Mucosa of rectum (tissue), 2 donors: ENCODE measurements around the gene STRADA.
"Not testable (repeated sequence)": the region's sequence is repeated elsewhere in the genome, so short reads cannot be mapped to it uniquely, and the experiment has no call there.

ENCODE experiments used
- H3K27ac ChIP-seq, 2 donors: one replicate each; pipeline ENCODE4 v1.7.0; 2013; ENCODE audit warnings: inconsistent platforms in 2 of 2, low read depth in 2 of 2, low read length in 2 of 2
- H3K27me3 ChIP-seq, 2 donors: one replicate each; pipeline ENCODE4 v1.7.0; 2013; ENCODE audit warnings: low read length in 2 of 2; ENCODE audit not compliant: control insufficient read depth in 2 of 2, insufficient read depth in 2 of 2
- H3K36me3 ChIP-seq, 2 donors: one replicate each; pipeline ENCODE4 v1.7.0; 2013; ENCODE audit warnings: low read length in 2 of 2; ENCODE audit not compliant: control insufficient read depth in 2 of 2, insufficient read depth in 2 of 2
- H3K4me1 ChIP-seq, 2 donors: one replicate each; pipeline ENCODE4 v1.7.0; 2013; ENCODE audit warnings: low read length in 2 of 2, mild to moderate bottlenecking in 1 of 2; ENCODE audit not compliant: control insufficient read depth in 2 of 2, insufficient read depth in 2 of 2
- H3K4me3 ChIP-seq, 2 donors: one replicate each; pipeline ENCODE4 v1.7.0; 2013; ENCODE audit warnings: low read length in 2 of 2
- H3K9ac ChIP-seq, 2 donors: one replicate each; pipeline ENCODE4 v1.7.0; 2013; ENCODE audit warnings: low read length in 2 of 2, low read depth in 1 of 2, mild to moderate bottlenecking in 1 of 2
- H3K9me3 ChIP-seq, 2 donors: one replicate each; pipeline ENCODE4 v1.7.0; 2013; ENCODE audit warnings: low read length in 2 of 2; ENCODE audit not compliant: control insufficient read depth in 2 of 2
- donor health status: healthy.
- donor health status: Normal muscosa, but diverticular disease.

Gene STRADA

DNA sequence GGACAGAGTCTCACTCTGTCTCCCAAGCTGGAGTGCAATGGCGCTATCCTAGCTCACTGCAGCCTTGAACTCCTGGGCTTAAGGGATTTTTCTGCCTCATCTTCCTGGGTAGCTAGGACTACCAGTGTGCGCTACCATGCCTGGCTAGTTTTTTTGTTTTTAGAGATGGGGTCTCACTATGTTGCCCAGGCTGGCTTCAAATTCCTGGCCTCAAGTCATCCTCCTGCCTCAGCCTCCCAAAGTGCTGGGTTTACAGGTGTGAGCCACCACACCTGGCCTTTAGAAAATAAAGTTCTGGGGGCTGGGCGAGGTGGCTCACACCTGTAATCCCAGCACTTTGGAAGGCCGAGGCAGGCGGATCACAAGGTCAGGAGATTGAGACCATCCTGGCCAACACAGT lies 21.4 kb downstream of the STRADA start:
- not testable (repeated sequence) for H3K27me3 ChIP-seq, H3K27ac ChIP-seq, H3K36me3 ChIP-seq, H3K9ac ChIP-seq, H3K9me3 ChIP-seq, H3K4me3 ChIP-seq, H3K4me1 ChIP-seq

DNA sequence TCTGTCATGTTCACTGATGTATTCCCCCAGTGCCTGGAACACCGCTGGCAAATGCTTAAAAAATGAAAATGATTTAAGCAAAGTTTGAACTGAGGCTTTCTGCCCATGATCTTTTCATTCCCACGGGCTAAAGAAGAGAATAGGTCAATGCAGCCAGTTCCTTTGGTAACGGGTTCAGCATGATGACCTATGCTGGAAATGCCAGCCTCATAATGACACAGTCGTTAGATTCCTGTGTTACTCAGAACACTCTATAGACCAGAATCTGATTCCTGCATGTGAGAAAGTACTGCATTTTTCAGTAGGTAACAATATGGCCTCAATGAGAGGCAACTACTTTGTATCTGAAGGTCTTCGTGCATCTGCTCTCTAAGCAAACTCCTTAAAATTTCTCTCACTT lies 22.6 kb downstream of the STRADA start:
- no peak overlapping the region for H3K27ac ChIP-seq
- no peaks in the 10 kb centered on the region for H3K27me3 ChIP-seq
- H3K4me1 ChIP-seq = no peaks in the 10 kb centered on the region
- no peak overlapping the region for H3K9ac ChIP-seq
- no peak overlapping the region for H3K4me3 ChIP-seq
- H3K9me3 ChIP-seq = no peaks in the 10 kb centered on the region
- H3K36me3 ChIP-seq = peaks cover 4 to 10% of the 10 kb centered on the region in 2 donors

DNA sequence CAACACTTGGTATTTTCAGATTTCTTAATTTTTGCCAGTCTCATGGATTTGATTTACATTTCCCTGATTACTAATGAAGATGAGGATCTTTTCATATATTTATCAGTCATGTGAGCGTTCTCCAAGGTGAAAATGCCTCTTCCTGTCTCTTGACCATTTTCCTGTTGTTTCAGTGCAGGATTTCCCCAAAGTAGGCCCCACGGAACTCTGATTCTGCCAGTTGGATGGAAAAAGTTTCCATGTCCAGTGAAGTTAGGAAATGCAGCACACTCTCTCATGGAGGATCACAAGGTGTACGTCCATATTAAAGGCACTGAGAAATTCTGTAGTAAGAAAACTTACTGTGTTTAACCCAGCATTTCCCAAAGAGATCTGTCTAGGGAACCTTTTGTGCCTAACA lies 25.2 kb downstream of the STRADA start:
- H3K9me3 ChIP-seq = no peaks in the 10 kb centered on the region
- no peak overlapping the region for H3K9ac ChIP-seq
- H3K4me3 ChIP-seq = no peak overlapping the region
- H3K27ac ChIP-seq = no peak overlapping the region
- H3K4me1 ChIP-seq = no peaks in the 10 kb centered on the region
- no peaks in the 10 kb centered on the region for H3K27me3 ChIP-seq
- H3K36me3 ChIP-seq = peaks cover 4 to 19% of the 10 kb centered on the region in 2 donors

DNA sequence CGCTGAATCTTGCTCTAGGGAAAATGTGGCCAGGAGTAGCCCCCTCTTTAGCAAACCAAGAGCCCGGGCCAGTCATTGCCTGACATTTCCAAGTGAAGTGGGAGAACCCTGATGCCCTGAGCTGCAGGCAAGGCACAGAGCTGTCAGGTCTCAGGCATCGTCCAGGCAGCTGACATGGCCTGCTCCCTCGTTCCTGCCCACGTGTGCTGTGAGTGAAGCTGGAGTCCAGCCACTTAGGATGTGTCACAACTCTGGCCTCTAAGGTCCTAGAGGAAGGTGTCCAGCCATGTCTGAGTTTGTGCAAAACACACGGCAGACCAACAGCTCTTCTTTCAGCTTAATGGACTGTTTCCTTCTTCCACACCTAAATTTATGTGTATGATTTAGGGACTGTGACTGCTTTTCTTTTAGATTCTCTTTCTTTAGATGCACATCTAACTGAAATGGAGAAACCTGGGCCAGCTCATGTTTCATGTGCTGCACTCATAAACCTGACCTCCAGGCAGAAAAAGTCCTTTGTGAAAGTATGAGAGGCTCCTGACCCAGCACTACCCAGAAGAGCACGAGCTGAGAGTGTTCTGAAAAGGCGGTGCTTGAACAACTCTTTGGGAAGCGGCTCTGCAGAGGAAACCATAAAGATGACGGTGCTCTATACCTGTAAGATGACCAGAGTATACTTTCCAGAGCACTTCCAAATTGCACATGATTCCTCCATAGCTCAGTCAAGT lies 26.9 kb downstream of the STRADA start:
- Histone ChIP-seq H3K27ac (no peak overlapping the region), H3K4me1 (no peaks in the 10 kb centered on the region), H3K4me3 (no peak overlapping the region), H3K27me3 (no peaks in the 10 kb centered on the region), H3K9me3 (no peaks in the 10 kb centered on the region), H3K9ac (no peak overlapping the region), H3K36me3 (peaks cover 12 to 28% of the 10 kb centered on the region in 2 donors)

DNA sequence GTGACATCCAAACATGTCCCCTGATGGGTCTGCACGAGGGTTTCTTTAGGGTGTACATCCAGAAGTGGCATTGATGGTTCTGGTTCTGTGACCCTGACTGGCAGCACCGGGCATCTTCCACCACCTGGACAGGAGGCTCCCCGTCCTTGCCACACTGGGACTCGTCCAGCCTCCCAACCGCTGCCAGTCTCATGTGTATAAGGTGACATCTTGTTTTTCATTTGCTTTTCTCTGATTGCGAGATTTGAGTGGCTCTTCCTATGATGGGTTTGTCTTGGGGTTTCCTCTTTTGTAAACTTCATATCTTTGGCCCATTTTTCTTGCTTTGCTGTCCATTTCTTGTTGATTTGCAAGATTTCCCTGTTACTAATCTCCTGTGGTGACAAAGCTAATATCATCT lies 32.5 kb downstream of the STRADA start:
- H3K9me3 ChIP-seq = no peaks in the 10 kb centered on the region
- no peak overlapping the region for H3K27ac ChIP-seq
- H3K36me3 ChIP-seq = peaks cover 17 to 43% of the 10 kb centered on the region in 2 donors

GRCh38 chr17:63707151-63707550 lies 34.4 kb downstream of the STRADA start:
- no peaks in the 10 kb centered on the region for H3K9me3 ChIP-seq

More for the DNA sequence above, 32.5 kb downstream of the STRADA start:
- H3K9ac ChIP-seq = no peak overlapping the region
- no peaks in the 10 kb centered on the region for H3K4me1 ChIP-seq
- no peak overlapping the region for H3K4me3 ChIP-seq
- H3K27me3 ChIP-seq = no peaks in the 10 kb centered on the region

GRCh38 chr17:63706336-63707082 lies 35.1 kb downstream of the STRADA start:
- Histone ChIP-seq H3K9me3 (no peaks in the 10 kb centered on the region), H3K9ac (no peak overlapping the region), H3K27ac (no peak overlapping the region), H3K4me3 (no peak overlapping the region), H3K36me3 (peaks cover 23 to 35% of the 10 kb centered on the region in 2 donors), H3K27me3 (no peaks in the 10 kb centered on the region), H3K4me1 (no peaks in the 10 kb centered on the region)

More at GRCh38 chr17:63707151-63707550, 34.4 kb downstream of the STRADA start:
- H3K27me3 ChIP-seq = no peaks in the 10 kb centered on the region
- peaks cover 23 to 38% of the 10 kb centered on the region in 2 donors for H3K36me3 ChIP-seq
- no peak overlapping the region for H3K27ac ChIP-seq
- H3K9ac ChIP-seq = no peak overlapping the region
- H3K4me1 ChIP-seq = no peaks in the 10 kb centered on the region
- H3K4me3 ChIP-seq = no peak overlapping the region

DNA sequence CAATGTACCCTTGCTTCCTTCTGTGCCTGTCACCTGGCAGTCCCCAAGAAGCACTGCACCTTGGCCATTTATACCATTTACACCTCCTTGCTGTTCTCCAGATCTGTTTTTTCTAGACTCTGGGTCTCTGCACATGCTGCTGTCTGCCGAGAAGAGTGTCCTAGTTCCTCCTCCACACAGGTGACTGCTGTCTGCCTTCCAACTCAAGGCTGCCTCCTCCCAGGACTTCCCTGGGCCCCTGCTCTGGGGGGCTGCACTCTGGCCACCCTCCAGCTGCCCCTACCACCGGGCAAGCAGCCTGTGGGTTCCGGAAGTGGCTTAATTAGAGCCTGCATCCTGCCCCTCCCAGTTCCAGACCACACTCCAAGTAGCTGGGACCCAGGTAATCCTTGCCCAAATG lies 35.9 kb downstream of the STRADA start:
- Histone ChIP-seq H3K4me3 (no peak overlapping the region), H3K9ac (no peak overlapping the region), H3K27ac (no peak overlapping the region), H3K9me3 (no peaks in the 10 kb centered on the region), H3K36me3 (peaks cover 19 to 32% of the 10 kb centered on the region in 2 donors), H3K4me1 (peaks cover 3 to 6% of the 10 kb centered on the region in 2 donors), H3K27me3 (no peaks in the 10 kb centered on the region)

DNA sequence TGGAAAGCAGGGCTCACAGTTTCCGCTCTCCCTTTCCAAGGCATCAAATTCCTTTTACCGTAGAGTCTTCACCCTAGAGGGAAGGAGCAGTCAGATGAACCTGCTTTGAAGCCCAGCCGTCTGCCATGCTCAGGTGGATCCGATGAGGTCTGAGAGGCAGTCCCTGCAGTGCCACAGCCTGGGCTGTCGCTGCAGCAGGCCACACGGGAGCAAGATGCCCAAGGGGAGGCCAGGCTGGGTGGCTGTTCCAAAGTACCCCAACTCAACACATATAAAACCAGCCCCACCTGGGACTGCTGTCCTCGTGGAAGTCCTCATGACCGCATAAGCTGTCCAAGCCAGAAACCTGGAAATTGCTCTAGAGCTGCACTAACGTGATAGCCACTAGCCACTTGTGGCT lies 36.8 kb downstream of the STRADA start:
- peaks cover 3 to 6% of the 10 kb centered on the region in 2 donors for H3K4me1 ChIP-seq
- H3K4me3 ChIP-seq = no peak overlapping the region
- no peaks in the 10 kb centered on the region for H3K27me3 ChIP-seq
- H3K9ac ChIP-seq = no peak overlapping the region
- H3K9me3 ChIP-seq = no peaks in the 10 kb centered on the region
- H3K36me3 ChIP-seq = peaks cover 15 to 28% of the 10 kb centered on the region in 2 donors
- H3K27ac ChIP-seq = no peak overlapping the region

- Histone ChIP-seq H3K9me3 (no peaks in the 10 kb centered on the region), H3K27ac (no peak overlapping the region), H3K4me1 (peaks cover 3 to 6% of the 10 kb centered on the region in 2 donors), H3K4me3 (no peak overlapping the region), H3K27me3 (no peaks in the 10 kb centered on the region), H3K9ac (no peak overlapping the region), H3K36me3 (peaks cover 15 to 23% of the 10 kb centered on the region in 2 donors)
These were observed 37.4 kb downstream of the STRADA start for GRCh38 chr17:63704259-63704576.
